Stimulated activated CD4-positive, alpha-beta T cell treated with anti-CD3 and anti-CD28 coated beads, TNF-alpha, amount 100 ng/mL, for 4 hours (primary cell): Measurements from ENCODE around the gene CHD1L.
A peak's percentile ranks its signal among the peaks of the same experiment; 100 is the strongest.
"Not testable (repeated sequence)": the region's sequence is repeated elsewhere in the genome, so short reads cannot be mapped to it uniquely, and the experiment has no call there.

Source experiments
- DNase-seq, 3 experiments: peaks; one replicate each; pipeline ENCODE4 v3.0.0-alpha.2; 2020; ENCODE audit warnings: low read depth in 3 of 3

The CHD1L gene

DNA sequence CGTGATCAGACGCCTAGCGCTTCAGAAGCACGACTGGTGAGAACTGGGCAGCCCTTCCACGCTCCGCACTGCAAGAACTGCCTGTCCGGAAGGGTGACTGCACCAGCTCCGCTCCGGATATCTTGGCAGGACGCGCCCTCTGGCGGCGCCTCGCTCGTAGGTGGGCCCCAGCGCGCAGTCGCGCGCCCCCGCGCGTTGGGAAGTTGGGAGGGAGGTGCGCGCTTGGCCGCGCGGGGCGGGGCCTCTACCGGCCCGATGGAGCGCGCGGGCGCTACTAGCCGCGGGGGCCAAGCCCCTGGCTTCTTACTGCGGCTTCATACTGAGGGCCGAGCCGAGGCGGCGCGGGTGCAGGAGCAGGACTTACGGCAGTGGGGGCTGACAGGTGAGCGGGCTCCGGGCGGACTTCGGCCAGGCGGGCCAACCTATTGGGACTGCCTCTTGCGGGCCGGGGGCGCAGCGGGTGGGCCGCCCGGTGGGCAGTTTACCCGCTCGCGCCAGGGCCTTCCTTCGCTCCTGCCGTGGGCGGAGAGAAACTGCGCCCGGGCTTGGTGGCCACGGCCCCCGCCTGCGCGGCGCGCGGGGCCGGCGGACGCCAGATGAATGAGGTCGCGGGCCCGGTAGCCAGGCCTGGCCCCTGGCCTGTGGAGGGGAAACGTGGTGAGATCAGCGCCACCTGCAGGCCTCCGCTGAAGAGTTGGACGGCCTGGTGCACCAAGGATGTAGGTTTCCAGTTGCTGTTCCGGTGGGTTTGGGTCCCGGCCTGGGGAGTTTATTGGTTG, at the start of gene CHD1L:
CHD1L (plus strand) TSS at position 236 of the 779 bp plus-strand sequence; CDS start at position 256, 20 bp downstream.
- DNase-seq = peak; percentile 79 to 88 (median 86)

GRCh38 chr1:147197324-147197723, 45.2 kb upstream of the CHD1L start:
- DNase-seq = not testable (repeated sequence)

DNA sequence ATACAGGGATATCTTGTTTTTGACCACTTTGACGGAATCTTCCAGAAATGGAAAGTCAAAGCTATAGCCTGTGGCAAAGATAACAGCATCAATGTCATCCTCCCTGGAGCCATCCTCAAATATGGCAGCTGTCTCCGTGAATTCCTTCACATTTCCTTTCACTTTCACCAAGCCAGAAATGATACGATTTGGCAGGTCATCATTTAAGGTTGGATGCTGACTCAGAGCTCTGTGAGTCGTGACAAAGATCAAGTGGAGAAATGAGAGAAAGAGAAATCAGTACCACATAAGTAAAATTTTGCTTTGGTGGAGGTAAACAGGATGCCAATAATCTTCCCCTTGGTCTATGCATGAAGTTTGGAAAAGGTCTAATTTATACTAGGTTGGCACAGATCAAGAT, 41.2 kb upstream of the CHD1L start:
- no peak for DNase-seq

DNA sequence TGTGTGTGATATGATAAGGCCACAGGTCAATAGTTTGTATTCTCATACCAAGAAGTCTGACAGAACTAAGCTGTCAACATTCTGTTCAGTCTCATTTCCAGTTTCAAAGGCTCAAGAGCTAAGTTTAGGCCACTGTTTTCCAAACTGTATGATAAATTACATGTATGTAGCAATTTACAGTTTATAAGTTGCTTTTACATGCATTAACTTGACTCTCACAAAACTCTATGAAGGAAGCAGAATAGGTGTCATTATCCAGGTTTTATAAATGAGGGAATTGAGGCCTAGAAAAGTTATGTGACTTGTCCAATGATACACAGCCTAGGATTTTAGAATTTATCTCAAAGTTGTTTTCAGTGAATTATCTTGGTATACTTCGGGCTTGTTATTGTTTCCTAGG, 40.7 kb upstream of the CHD1L start:
- no peak for DNase-seq

GRCh38 chr1:147202576-147202975, 39.9 kb upstream of the CHD1L start:
- no peak for DNase-seq

- DNase-seq = no peak
Observed at GRCh38 chr1:147204080-147204479, 38.4 kb upstream of the CHD1L start.

DNA sequence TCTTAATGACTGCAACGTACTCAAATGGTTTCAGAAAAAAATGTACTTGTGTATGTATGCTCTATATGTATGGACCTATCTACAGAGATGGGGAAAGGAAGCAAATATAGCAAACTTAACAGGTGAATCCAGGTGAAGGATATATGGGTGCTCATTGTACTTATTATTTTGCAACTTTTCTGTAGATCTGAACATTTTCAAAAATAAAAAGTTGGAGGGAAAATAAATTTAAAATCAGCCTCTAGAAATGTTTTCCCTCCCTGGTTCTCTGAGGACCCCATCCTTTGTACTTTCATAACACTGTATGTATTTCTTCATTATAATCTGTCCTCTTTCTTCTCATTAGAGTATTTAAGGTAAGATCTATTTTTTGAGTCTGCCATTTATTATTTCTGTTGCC, 35.3 kb upstream of the CHD1L start:
- DNase-seq = no peak

DNA sequence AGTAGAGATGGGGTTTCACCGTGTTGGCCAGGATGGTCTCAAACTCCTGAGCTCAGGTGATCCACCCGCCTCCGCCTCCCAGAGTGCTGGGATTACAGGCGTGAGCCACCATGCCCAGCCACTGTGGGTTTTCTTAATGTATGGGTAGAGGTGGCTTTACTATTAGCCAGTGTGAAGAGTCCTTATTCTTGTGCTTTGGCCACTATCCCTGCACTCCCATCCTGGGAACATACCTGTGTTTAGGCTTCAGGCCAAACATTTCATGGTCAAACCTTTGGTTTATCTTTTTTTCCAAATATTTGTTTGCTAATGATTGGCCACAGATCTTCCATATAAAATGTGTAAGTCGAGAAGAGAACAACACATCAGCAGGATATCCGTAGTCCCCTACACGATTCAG, 33.9 kb upstream of the CHD1L start:
- DNase-seq = no peak

DNA sequence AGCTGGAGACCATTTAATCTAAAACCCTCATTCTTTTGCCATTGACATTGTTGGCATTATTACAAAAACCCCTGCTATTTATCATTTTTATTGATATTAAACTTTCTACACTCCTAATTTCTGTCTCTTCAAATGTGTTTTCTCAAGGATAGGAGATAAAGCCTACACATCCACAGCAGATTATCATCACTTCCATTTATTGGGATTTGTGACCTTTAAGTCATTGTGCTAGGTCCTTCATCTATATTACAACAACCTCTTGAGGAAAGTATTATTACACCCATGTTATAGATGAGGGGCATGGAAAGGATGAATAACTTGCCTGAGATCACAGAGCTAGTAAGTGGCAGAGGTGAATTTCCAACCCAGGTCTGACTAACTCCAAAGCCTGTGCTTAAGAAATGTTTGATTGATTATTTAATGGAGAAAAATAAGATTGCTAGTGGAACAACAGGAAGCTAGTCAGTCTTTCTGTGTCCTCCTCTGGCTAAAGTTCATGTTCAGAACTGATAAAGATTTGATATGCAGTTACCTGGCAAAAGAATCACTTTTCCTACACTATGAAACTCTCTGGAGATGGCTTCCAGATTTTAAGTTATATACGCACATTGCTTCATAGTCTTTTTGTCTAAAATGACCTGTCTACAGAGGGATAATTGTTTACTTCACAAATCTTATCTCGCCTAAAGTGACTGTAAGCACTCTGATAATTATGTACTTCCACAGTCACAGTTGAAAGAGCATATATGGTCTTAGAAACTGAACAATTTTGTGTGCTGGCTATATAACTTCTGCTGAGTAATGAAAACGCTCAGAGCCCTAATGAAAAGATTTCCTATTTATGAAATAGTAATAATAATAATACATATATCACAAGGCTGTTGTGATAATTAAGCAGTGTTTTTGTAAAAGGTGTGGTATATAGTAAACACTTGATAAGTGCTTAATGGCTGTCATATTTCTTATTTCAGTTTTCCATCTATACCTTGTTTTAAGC, 32.4 kb upstream of the CHD1L start:
- no peak for DNase-seq

GRCh38 chr1:147210987-147211386, 31.5 kb upstream of the CHD1L start:
- DNase-seq = no peak

DNA sequence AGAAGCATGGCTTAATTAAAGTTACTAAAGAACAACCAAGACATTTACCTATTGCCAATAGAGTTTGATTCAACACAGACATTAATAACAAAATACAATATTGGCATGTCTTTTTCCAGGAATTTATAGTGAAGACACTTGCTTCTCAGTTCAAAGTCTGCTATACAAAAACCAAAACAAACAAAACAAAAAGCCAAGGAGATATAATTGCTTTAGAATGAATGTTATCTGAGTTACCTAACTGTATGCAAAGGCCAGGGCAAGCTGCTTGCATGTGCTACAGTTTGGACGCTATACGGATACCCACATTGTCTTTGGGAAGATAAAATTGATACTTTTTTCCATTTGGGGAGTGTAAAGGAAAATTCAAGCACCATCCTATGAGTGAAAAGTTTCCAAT, 30.9 kb upstream of the CHD1L start:
- DNase-seq = no peak

DNA sequence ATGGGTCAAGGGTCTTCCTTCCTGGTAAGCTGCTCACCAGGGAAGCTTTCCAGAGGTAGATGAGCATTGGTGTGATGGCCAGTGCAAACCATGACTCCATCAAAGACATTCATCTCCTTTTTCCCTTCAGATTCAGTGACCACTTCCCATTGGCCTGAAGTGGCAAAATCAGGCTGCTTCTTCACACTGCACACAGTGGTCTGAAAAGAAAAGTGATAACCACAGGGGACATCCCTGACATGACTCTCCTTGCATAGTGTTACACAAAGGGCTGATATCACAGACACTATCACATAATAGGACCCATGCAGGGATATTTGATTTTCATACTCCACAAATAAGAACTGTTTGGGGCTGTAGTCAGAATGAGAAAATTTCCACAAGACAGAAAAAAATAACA, 29.2 kb upstream of the CHD1L start:
- no peak for DNase-seq

- DNase-seq = no peak
Observed at GRCh38 chr1:147214325-147214724, 28.2 kb upstream of the CHD1L start.

DNA sequence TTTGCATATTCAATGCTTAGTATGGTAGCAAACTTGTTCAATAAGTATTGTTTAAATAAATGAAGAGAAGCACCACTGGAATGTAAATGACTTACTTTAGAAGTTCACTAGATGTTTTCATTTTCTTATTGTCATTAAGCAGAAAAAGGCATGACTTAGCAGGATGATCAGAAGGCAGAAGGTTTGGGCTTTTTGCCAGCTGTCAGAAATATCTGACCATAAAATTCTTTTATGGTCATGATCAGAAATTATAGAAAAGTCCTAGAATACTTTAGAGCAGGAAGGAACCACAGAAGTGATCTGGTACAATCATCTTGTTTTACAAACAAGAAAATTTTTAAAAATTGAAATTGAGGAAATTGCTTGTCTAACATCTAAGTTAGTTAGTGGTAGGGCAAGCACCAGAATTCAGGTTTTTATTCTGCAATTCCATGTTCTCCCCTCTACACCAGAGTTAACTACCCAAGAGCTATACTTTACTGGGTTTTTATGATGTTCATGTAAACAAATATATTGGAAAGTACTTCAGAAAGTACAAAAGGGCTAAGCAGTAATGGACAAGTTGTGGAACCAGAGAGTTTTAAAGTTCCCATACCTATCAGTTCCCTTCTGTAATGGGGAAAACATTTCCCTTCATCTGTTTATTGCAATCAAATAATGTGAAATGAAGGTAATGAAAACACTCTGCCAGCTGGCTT, 27.5 kb upstream of the CHD1L start:
- no peak for DNase-seq

DNA sequence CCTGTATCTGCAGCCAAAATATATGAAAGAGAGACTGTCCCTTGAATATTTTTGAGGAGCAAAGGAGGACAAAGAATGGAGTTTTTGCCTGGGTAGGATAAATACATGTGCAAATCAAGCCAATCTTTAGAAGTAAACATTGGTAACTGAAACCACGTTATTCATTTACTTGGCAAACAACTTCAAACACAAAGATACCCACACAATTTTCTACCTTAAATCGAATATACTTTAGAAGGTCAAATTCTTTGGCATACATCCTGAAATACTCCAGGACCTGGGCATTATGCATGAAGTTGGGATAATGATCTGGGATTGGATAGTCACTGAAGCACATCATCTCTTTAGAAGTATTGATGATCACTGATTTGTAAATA, 27.0 kb upstream of the CHD1L start:
- DNase-seq = no peak

- no peak for DNase-seq
Observed at GRCh38 chr1:147216124-147216523, 26.4 kb upstream of the CHD1L start.

DNA sequence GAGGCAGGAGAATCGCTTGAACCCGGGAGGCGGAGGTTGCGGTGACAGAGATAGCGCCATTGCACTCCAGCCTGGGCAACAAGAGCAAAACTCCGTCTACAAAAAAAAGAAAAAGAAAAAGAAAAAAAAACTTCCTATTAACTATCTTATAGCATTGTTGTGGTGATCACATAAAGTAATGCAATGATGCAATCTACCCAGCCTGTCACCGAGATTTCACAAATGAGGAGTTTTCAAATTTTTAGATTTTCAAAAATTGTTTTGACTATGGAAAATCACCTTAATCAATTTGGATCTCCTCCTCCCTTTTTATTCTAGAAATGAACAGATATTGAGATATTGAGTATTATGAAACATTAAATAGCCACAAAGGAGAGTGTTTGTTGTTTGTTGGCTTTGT, 25.3 kb upstream of the CHD1L start:
- DNase-seq = no peak

DNA sequence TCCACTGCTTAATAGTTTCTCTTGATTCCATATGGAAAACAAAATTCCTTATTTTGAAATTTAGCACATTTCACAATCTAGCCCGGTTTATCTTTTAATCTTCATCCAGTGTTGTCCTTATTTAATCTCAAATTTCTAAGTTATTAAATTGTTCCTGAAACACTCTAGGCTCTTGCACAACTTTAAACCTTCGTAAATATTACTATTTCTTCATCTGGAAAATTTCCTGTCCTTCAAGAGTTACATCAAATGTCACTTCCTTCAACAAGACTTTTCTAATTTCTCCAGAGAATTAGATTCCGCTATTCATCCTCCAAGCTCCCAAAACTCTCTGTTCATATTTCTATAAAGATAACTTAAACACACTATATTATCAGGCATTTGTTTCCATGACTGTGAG, 23.9 kb upstream of the CHD1L start:
- DNase-seq = no peak

DNA sequence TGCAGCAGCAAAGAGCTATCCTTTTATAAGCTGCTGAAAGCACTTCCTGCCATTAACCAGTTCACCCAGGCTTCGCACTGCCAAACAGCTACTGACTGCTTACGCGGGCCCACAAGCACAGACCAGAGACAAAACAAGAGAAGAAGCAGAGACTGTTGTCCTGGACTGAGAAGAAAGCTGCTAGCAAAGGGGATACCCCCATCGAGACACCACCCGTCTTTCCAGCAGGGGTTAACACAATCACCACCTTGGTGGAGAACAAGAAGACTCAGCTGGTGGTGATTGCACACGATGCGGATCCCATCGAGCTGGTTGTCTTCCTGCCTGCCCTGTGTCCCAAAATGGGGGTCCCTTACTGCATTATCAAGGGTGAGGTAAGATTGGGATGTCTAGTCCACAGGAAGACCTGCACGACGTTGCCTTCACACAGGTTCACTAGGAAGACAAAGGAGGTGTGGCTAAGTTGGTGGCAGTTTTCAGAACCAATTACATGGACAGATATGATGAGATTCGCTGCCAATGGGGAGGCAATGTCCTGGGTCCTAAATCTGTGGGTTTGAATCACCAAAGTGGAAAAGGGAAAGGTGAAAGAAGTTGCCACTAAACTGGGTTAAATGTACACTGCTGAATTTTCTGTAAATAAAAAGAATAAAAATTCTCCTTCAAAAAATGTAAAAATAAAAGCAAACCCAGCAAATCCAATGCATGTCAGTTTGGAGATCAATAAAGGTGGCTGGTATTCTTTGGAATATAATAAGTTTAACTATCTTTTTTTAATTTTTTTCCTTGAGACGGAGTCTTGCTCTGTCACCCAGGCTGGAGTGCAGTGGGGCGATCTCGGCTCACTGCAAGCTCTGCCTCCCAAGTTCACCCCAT, 18.5 kb upstream of the CHD1L start:
- no peak for DNase-seq

DNA sequence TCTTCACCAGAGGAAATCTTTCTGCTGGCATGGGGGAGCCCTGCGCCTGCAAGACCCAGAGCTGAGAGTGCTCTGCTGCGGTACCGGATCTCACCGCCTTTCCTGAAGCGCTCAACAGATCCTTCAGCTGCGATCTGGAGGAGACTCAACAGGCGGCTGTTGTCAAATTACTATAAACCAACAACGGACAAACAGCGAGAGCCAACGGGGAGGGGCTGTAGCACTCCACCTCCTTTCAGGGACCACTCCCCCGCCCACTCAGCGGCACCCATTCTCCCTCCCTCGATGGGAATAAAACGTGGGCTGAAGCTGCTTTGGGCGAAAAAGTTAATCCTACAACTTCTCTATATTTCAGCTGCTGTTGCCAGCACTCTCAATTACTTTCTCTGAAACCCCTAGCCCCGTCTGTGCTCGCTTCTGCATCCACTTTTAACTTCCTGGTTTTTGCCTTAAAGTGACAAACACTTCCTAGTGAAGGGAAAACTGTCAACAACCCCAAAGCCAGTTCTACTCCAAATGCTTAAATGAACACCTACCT, 17.2 kb upstream of the CHD1L start, which contains the start of gene FMO5:
FMO5 (minus strand) TSS at position 147 of the 538 bp plus-strand sequence. CDS start 310 bp downstream, outside the sequence.
- DNase-seq = peak; percentile 4 to 20 (median 15)

DNA sequence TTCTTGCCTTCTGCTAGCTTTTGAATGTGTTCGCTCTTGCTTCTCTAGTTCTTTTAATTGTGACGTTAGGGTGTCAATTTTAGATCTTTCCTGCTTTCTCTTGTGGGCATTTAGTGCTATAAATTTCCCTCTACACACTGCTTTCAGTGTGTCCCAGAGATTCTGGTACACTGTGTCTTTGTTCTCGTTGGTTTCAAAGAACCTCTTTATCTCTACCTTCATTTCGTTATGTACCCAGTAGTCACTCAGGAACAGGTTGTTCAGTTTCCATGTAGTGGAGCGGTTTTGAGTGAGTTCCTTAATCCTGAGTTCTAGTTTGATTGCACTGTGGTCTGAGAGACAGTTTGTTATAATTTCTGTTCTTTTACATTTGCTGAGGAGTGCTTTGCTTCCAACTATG, 11.5 kb upstream of the CHD1L start:
- DNase-seq = not testable (repeated sequence)
